OCI-LY7 (cell line): Measurements from ENCODE around the gene NRXN2. TPM values are rescaled to one million over a fixed set of nuclear protein-coding genes. Genes with fewer than 3 reads are reported as not detected.
A peak's percentile ranks its signal among the peaks of the same experiment; 100 is the strongest.

Experiments
- BruUV-seq: library from RNA; stranded (reverse); fragments of 400-500 nt; replicated peaks from 2 replicates; lab custom pipeline; 2021; lab: Mats Ljungman, UMichigan
- CTCF ChIA-PET: fragments of 300-600 bp; sonication (Branson Sonifier 250); formaldehyde crosslinking; loops from one replicate; lab custom pipeline; 2022; ENCODE audit warnings: antibody characterized with exemption; ENCODE audit not compliant: unreplicated experiment; lab: Charles Lee
- POLR2A ChIA-PET: fragments of 300-600 bp; sonication (Branson Sonifier 250); formaldehyde crosslinking; loops from one replicate; lab custom pipeline; 2022; ENCODE audit warnings: antibody characterized with exemption; lab: Charles Lee
- DNase-seq: peaks from one replicate; pipeline ENCODE4 v3.0.0-alpha.2; 2015; ENCODE audit warnings: low spot score
- H2AFZ ChIP-seq: fragments of 200-600 bp; sonication (generic), shearing (Covaris generic); 2 replicates; pipeline ENCODE4 v1.6.1; 2014; ENCODE audit warnings: mild to moderate bottlenecking, antibody characterized with exemption, low read length, moderate library complexity
- H3K27ac ChIP-seq: fragments of 200-600 bp; sonication (generic); 2 replicates; pipeline ENCODE4 v1.5.1; 2014; ENCODE audit warnings: mixed run types, low read depth, mild to moderate bottlenecking, moderate library complexity, low read length, inconsistent platforms; ENCODE audit not compliant: poor library complexity, severe bottlenecking
- H3K36me3 ChIP-seq: fragments of 200-600 bp; sonication (generic); 2 replicates; pipeline ENCODE4 v1.6.1; 2014; ENCODE audit warnings: mild to moderate bottlenecking, antibody characterized with exemption, low read length, moderate library complexity, mixed read lengths; ENCODE audit not compliant: insufficient read depth
- H3K4me1 ChIP-seq: fragments of 200-600 bp; sonication (generic); 2 replicates; pipeline ENCODE4 v1.5.1; 2014; ENCODE audit warnings: mild to moderate bottlenecking, low read length; ENCODE audit not compliant: insufficient read depth, poor library complexity, severe bottlenecking
- H3K4me2 ChIP-seq: fragments of 200-600 bp; sonication (generic); 2 replicates; pipeline ENCODE4 v1.6.1; 2014; ENCODE audit warnings: mild to moderate bottlenecking, low read length
- H3K4me3 ChIP-seq: fragments of 200-600 bp; sonication (generic); 2 replicates; pipeline ENCODE4 v1.5.1; 2014; ENCODE audit warnings: mild to moderate bottlenecking, low read depth, low read length; ENCODE audit not compliant: poor library complexity, severe bottlenecking
- H3K79me2 ChIP-seq: fragments of 200-600 bp; sonication (generic); 2 replicates; pipeline ENCODE4 v1.6.1; 2016; ENCODE audit warnings: low read depth, mild to moderate bottlenecking, low read length, moderate library complexity, mixed read lengths; ENCODE audit not compliant: insufficient read depth
- H3K9me2 ChIP-seq: fragments of 200-600 bp; sonication (generic); 2 replicates; pipeline ENCODE4 v1.6.1; 2016; ENCODE audit warnings: mild to moderate bottlenecking, low read length, mixed read lengths; ENCODE audit not compliant: insufficient read depth
- H3K9me3 ChIP-seq: fragments of 200-600 bp; sonication (generic); 2 replicates; pipeline ENCODE4 v1.6.1; 2014; ENCODE audit warnings: mild to moderate bottlenecking, mixed run types, low read length, mixed read lengths
- H4K20me1 ChIP-seq: fragments of 200-600 bp; sonication (generic); 2 replicates; pipeline ENCODE4 v1.6.1; 2014; ENCODE audit warnings: mild to moderate bottlenecking, antibody characterized with exemption, low read length, moderate library complexity, mixed read lengths; ENCODE audit not compliant: insufficient read depth
- EZH2phosphoT487 ChIP-seq: fragments of 200-600 bp; sonication (generic); IDR thresholded peaks from 2 replicates; pipeline ENCODE4 v1.6.1; 2018; ENCODE audit warnings: low read depth, borderline replicate concordance, mild to moderate bottlenecking, mixed run types, antibody characterized with exemption, low read length, moderate library complexity, mixed read lengths
- intact Hi-C: fragments of 100-400 bp; cut with micrococcal nuclease; formaldehyde crosslinking; loops from one replicate; pipeline ENCODE4 v1.10.0; 2022; ENCODE audit not compliant: unreplicated experiment
- total RNA-seq, 2 experiments: library from RNA; depleted of rRNA in 1 of 2; stranded (reverse); fragments of >200 nt in 1 of 2; shearing (Covaris generic) in 1 of 2; gene quantifications; 2 replicates each; pipeline ENCODE4 v1.2.3, GENCODE V29; 2014 to 2022
- TF ChIP-seq, protein P1 (sequence below): fragments of 200-600 bp; sonication (generic); conservative IDR thresholded peaks from 2 replicates; pipeline ENCODE4 v1.5.1; 2014; ENCODE audit warnings: mild to moderate bottlenecking, antibody characterized with exemption, low read length, moderate library complexity, mixed read lengths

The NRXN2 gene
- total RNA-seq, 2 experiments from 2014 or later = 2.4 to 3.3 TPM

DNA sequence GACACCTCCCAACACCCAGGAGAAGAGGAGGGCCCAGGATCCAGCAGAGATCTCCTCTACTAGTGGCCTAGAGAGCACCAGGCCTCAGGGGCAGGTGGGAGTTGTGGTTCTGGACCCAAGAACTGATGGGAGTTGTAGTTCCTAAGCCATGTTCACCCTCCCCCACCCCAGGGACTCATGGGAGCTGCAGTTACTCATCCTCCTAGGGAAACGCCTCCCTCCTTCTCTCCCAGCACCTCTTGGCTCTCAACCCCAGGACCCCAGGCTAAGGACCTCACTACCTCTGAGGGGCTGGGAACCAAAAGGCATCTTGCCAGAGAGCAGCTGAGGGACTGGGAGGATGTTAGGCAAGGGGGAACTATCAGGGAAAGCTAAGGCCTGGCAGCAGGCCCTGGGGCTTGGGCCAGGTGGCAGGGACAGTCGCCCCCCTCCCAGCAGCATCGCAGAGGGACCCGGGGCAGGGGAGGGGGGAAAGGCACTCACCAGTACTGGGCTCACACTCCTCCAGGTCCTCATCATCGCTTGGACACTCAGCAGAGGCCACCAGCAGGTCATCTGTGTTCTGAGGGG is 103.1 kb downstream of the NRXN2 start:
- TF ChIP-seq, protein P1, sequence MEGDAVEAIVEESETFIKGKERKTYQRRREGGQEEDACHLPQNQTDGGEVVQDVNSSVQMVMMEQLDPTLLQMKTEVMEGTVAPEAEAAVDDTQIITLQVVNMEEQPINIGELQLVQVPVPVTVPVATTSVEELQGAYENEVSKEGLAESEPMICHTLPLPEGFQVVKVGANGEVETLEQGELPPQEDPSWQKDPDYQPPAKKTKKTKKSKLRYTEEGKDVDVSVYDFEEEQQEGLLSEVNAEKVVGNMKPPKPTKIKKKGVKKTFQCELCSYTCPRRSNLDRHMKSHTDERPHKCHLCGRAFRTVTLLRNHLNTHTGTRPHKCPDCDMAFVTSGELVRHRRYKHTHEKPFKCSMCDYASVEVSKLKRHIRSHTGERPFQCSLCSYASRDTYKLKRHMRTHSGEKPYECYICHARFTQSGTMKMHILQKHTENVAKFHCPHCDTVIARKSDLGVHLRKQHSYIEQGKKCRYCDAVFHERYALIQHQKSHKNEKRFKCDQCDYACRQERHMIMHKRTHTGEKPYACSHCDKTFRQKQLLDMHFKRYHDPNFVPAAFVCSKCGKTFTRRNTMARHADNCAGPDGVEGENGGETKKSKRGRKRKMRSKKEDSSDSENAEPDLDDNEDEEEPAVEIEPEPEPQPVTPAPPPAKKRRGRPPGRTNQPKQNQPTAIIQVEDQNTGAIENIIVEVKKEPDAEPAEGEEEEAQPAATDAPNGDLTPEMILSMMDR = no peak
- no peak for TF ChIP-seq EZH2phosphoT487
- H4K20me1 ChIP-seq = no peaks in the 10 kb centered on the region
- H3K9me2 ChIP-seq = no peaks in the 10 kb centered on the region
- no peaks in the 10 kb centered on the region for H3K79me2 ChIP-seq
- no peak overlapping the region; the same call in 1 of the 2 replicates for H2AFZ ChIP-seq
- no peak overlapping the region for H3K4me2 ChIP-seq
- peaks cover 27% of the 10 kb centered on the region for H3K4me1 ChIP-seq
- no peak overlapping the region for H3K27ac ChIP-seq
- POLR2A ChIA-PET = no interaction called here
- no TSS peak for BruUV-seq
- DNase-seq = peak; percentile 50
- H3K9me3 ChIP-seq = no peaks in the 10 kb centered on the region
- H3K36me3 ChIP-seq = no peaks in the 10 kb centered on the region
- CTCF ChIA-PET = no interaction called here
- H3K4me3 ChIP-seq = no peak overlapping the region
- intact Hi-C loops = no loop called here

DNA sequence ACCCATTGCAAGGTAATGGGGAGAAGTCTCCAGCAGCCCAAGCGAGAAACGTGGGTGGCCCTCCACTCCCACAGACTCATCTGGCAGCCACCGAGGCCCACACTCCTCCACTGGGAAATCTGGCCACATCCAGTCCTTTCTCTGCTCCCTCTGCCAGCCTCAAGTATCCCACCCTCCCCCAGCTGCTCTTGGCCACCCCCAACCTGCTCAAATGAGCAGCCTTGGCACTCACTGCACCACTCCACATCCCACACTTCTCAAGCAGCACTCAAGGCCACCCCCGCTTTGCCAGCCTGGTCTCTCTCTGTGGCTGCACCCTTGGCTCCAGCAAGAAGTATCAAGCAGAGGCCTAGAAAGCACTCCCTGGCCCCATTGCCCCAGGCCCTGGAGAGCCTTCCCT is 103.8 kb downstream of the NRXN2 start:
- DNase-seq = no peak
- BruUV-seq = no TSS peak
- Histone ChIP-seq H3K4me3 (no peak overlapping the region), H3K9me2 (no peaks in the 10 kb centered on the region), H4K20me1 (no peaks in the 10 kb centered on the region), H3K79me2 (no peaks in the 10 kb centered on the region), H3K4me2 (no peak overlapping the region), H3K36me3 (no peaks in the 10 kb centered on the region), H3K27ac (no peak overlapping the region), H3K4me1 (peaks cover 22% of the 10 kb centered on the region), H3K9me3 (no peaks in the 10 kb centered on the region), H2AFZ (no peak overlapping the region)
- intact Hi-C loops = no loop called here
- CTCF ChIA-PET = no interaction called here
- TF ChIP-seq, protein P1 = no peak
- TF ChIP-seq EZH2phosphoT487 = no peak
- POLR2A ChIA-PET = no interaction called here

DNA sequence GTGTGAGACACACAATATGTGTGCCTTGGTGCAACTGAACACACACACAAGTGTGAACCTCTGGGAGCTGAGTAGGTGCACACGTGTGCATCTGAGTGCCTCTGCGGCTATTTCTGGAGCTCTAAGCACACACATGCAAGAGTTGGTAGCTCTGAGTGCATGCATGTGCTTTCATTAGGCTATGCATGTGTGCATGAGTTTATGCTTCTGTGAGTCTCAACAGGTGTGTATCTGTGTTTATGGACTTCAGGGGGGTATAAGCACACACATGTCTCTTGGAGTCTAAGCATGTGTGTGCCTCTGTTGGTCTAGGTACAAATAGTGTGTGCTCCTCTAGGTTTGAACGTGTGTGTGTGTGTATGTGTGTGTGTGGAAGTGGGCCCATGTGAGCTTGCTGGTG is 106.2 kb downstream of the NRXN2 start:
- peaks cover 17% of the 10 kb centered on the region for H3K4me1 ChIP-seq
- no peak for TF ChIP-seq EZH2phosphoT487
- TF ChIP-seq, protein P1 = no peak
- no peaks in the 10 kb centered on the region for H3K36me3 ChIP-seq
- no peak overlapping the region for H3K27ac ChIP-seq
- H3K79me2 ChIP-seq = no peaks in the 10 kb centered on the region
- intact Hi-C loops = no loop called here
- H3K4me3 ChIP-seq = no peak overlapping the region
- no peak for DNase-seq
- H3K9me3 ChIP-seq = no peaks in the 10 kb centered on the region
- no peaks in the 10 kb centered on the region for H4K20me1 ChIP-seq
- CTCF ChIA-PET = no interaction called here
- no peak overlapping the region for H2AFZ ChIP-seq
- POLR2A ChIA-PET = no interaction called here
- H3K9me2 ChIP-seq = no peaks in the 10 kb centered on the region
- no TSS peak for BruUV-seq
- H3K4me2 ChIP-seq = no peak overlapping the region
